Peyer's patch (tissue), 4 donors: Measurements from ENCODE around the gene MAOB.

Experiments
- POLR2A ChIP-seq, 2 donors: fragments of 450-650 bp; IDR thresholded peaks; one replicate each; pipeline ENCODE4 v1.5.1; 2017; ENCODE audit warnings: antibody characterized with exemption in 2 of 2, mild to moderate bottlenecking in 2 of 2, moderate library complexity in 2 of 2
- TF ChIP-seq, protein P1 (sequence below), 6 experiments: fragments of 450-650 bp in 4 of 6; fragments of 200-600 bp in 2 of 6; sonication (generic) in 1 of 6; IDR thresholded peaks; one replicate each; pipeline ENCODE4 v1.5.1; 2017 to 2019; ENCODE audit warnings: antibody characterized with exemption in 6 of 6, mild to moderate bottlenecking in 3 of 6, moderate library complexity in 1 of 6

DNA sequence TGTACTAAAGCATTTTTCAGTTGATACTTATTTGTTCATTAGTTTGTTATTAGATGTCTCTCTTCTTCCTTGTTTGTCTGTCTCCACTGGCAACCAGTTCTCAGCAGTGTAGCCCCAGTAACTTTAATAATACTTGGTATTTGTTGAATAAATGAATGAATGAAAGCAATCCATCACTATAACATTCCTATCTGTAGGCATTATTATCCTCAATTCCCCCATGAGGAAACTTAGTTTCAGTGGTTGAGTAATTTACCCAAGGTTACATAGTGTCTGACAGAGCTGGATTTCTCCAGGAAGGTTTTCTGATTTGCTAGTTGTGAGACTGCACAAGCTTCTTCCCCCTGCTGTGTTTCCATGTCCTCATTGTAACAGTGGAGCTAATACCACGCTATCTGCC is 27.8 kb upstream of the MAOB start:
- TF ChIP-seq, protein P1, sequence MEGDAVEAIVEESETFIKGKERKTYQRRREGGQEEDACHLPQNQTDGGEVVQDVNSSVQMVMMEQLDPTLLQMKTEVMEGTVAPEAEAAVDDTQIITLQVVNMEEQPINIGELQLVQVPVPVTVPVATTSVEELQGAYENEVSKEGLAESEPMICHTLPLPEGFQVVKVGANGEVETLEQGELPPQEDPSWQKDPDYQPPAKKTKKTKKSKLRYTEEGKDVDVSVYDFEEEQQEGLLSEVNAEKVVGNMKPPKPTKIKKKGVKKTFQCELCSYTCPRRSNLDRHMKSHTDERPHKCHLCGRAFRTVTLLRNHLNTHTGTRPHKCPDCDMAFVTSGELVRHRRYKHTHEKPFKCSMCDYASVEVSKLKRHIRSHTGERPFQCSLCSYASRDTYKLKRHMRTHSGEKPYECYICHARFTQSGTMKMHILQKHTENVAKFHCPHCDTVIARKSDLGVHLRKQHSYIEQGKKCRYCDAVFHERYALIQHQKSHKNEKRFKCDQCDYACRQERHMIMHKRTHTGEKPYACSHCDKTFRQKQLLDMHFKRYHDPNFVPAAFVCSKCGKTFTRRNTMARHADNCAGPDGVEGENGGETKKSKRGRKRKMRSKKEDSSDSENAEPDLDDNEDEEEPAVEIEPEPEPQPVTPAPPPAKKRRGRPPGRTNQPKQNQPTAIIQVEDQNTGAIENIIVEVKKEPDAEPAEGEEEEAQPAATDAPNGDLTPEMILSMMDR (IDR thresholded peaks at IDR 0.05), result no peak
- no peak for TF ChIP-seq POLR2A (IDR thresholded peaks at IDR 0.05)
